Smooth muscle cell (in vitro differentiated cells): ENCODE results near the gene HEPACAM. TPM values are rescaled to one million over a fixed set of nuclear protein-coding genes. Genes with fewer than 3 reads are reported as not detected.

Experiments
- DNase-seq: peaks from one replicate; lab custom pipeline; 2025; ENCODE audit not compliant: unreplicated experiment; lab: John Stamatoyannopoulos, UW
- H2AFZ ChIP-seq: fragments of 200-600 bp; sonication (generic); 2 replicates; pipeline ENCODE4 v1.6.0; 2016; ENCODE audit warnings: antibody characterized with exemption, low read depth, mild to moderate bottlenecking
- H3F3A ChIP-seq: fragments of 200-600 bp; sonication (generic); 2 replicates; pipeline ENCODE4 v1.6.0; 2017; ENCODE audit warnings: antibody characterized with exemption, low read depth
- H3K27ac ChIP-seq: fragments of 200-600 bp; sonication (generic); 2 replicates; pipeline ENCODE4 v1.5.1; 2016; ENCODE audit warnings: low read depth, mild to moderate bottlenecking
- H3K27me3 ChIP-seq: fragments of 200-600 bp; sonication (generic); 2 replicates; pipeline ENCODE4 v1.6.1; 2016; ENCODE audit warnings: low read depth, mild to moderate bottlenecking
- H3K36me3 ChIP-seq: fragments of 200-600 bp; sonication (generic); 2 replicates; pipeline ENCODE4 v1.5.1; 2016; ENCODE audit warnings: low read depth
- H3K4me1 ChIP-seq: fragments of 200-600 bp; sonication (generic); 2 replicates; pipeline ENCODE4 v1.5.1; 2016; ENCODE audit warnings: low read depth
- H3K4me2 ChIP-seq: fragments of 200-600 bp; sonication (generic); 2 replicates; pipeline ENCODE4 v1.6.0; 2016; ENCODE audit warnings: mild to moderate bottlenecking
- H3K4me3 ChIP-seq: fragments of 200-600 bp; sonication (generic); 2 replicates; pipeline ENCODE4 v1.5.1; 2016; ENCODE audit warnings: mild to moderate bottlenecking
- H3K79me2 ChIP-seq: fragments of 200-600 bp; sonication (generic); 2 replicates; pipeline ENCODE4 v1.6.0; 2016; ENCODE audit warnings: low read depth, mild to moderate bottlenecking
- H3K9ac ChIP-seq: fragments of 200-600 bp; sonication (generic); 2 replicates; pipeline ENCODE4 v1.6.0; 2016; ENCODE audit warnings: low read depth
- H3K9me3 ChIP-seq: fragments of 200-600 bp; sonication (generic); replicated peaks from 2 replicates; pipeline ENCODE4 v1.5.1; 2016; ENCODE audit warnings: low read depth
- H4K20me1 ChIP-seq: fragments of 200-600 bp; sonication (generic); 2 replicates; pipeline ENCODE4 v1.6.0; 2016; ENCODE audit warnings: low read depth
- WGBS: methylation state at CpG from one replicate; pipeline ENCODE4 v1.1.7; 2016; ENCODE audit warnings: low lambda C conversion rate; 5-methylcytosine and 5-hydroxymethylcytosine counted together
- polyA plus RNA-seq: library from polyadenylated mRNA; unstranded; fragments of >200 nt; fragmentation: Nextera tagmentation; extraction: Ambion mirVana; gene quantifications from 2 replicates; pipeline ENCODE4 v1.2.1, GENCODE V29; 2016
- total RNA-seq: library from RNA; depleted of rRNA; stranded (reverse); fragments of >200 nt; gene quantifications from 2 replicates; pipeline ENCODE4 v1.2.3, GENCODE V29; 2014
- TF ChIP-seq, protein P1 (sequence below): fragments of 200-600 bp; sonication (generic); IDR thresholded peaks from 2 replicates; pipeline ENCODE4 v1.5.1; 2017; ENCODE audit warnings: borderline replicate concordance, mild to moderate bottlenecking, antibody characterized with exemption; ENCODE audit not compliant: insufficient read depth, poor library complexity, severe bottlenecking

HEPACAM gene
- total and polyA plus RNA-seq, 2 experiments from 2014 or later, result not detected

DNA sequence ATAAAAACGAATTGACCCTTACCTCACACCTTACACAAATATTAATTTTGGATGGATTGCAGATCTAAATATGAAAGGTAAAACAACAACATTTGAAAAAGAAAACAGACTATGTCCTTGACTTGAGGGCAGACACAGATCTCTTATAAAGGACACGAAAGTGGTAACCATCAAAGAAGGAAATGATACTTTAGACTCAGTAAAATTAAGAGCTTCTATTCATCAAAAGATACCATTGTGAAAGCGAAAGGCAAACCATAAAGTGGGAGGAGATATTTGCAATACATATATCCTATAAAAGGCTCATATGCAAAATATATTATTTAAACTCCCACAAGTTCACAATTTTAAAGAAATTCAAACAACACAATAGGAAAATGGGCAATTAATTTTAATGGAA lies 5.0 kb downstream of the HEPACAM start:
- Histone ChIP-seq H3K79me2 (no peaks in the 10 kb centered on the region), H2AFZ (no peak overlapping the region), H3K4me2 (no peak overlapping the region), H3K4me1 (peaks cover 17% of the 10 kb centered on the region), H3K4me3 (no peak overlapping the region), H4K20me1 (no peaks in the 10 kb centered on the region), H3K27ac (no peak overlapping the region), H3K36me3 (no peaks in the 10 kb centered on the region), H3K27me3 (peaks cover 5% of the 10 kb centered on the region), H3F3A (no peaks in the 10 kb centered on the region), H3K9me3 (no peaks in the 10 kb centered on the region), H3K9ac (no peak overlapping the region)
- no peak for DNase-seq
- 73% methylated on average over 3 of the region's 3 CpGs for WGBS
- TF ChIP-seq, protein P1, sequence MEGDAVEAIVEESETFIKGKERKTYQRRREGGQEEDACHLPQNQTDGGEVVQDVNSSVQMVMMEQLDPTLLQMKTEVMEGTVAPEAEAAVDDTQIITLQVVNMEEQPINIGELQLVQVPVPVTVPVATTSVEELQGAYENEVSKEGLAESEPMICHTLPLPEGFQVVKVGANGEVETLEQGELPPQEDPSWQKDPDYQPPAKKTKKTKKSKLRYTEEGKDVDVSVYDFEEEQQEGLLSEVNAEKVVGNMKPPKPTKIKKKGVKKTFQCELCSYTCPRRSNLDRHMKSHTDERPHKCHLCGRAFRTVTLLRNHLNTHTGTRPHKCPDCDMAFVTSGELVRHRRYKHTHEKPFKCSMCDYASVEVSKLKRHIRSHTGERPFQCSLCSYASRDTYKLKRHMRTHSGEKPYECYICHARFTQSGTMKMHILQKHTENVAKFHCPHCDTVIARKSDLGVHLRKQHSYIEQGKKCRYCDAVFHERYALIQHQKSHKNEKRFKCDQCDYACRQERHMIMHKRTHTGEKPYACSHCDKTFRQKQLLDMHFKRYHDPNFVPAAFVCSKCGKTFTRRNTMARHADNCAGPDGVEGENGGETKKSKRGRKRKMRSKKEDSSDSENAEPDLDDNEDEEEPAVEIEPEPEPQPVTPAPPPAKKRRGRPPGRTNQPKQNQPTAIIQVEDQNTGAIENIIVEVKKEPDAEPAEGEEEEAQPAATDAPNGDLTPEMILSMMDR, result no peak

DNA sequence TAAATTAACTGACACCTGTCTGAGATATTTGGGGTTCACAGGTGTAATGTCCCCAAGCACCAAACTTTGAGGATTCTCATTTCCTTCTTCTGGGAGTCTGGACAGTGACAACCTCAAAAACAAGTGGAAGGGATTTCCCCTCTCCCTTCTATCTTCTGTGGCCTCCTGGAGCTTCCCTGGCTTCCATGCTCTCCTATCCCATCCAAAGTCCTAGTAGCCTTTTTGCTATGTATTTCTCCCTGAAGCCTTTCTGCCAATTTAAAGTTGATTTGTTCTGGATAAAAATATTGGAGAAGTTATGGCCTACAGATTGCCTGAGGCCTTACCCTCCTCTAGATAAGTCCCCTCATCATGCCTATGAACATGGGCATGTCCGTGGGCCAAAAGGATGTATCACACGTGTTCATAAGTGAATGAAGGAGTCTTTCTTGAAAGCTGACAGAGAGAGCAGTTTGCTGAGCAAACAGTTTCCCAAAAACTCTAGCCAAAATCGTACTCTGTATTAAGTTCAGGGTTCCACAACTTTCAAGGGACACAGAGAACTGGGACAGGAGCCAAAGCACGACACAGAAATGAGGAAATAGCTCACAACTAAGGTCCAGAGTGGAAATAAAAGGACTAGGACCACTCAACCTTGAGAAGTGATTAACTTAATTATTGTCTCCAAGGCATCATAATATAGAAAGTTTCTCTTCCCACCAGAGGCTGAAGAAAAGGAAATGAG lies 6.7 kb downstream of the HEPACAM start:
- no peaks in the 10 kb centered on the region for H4K20me1 ChIP-seq
- no peaks in the 10 kb centered on the region for H3K36me3 ChIP-seq
- no peaks in the 10 kb centered on the region for H3K9me3 ChIP-seq
- TF ChIP-seq, protein P1, result no peak
- no peak overlapping the region for H2AFZ ChIP-seq
- no peak overlapping the region for H3K4me3 ChIP-seq
- no peak overlapping the region for H3K27ac ChIP-seq
- no peaks in the 10 kb centered on the region for H3K79me2 ChIP-seq
- H3K27me3 ChIP-seq, result peaks cover 3% of the 10 kb centered on the region
- H3K9ac ChIP-seq, result no peak overlapping the region
- H3K4me2 ChIP-seq, result no peak overlapping the region
- no peaks in the 10 kb centered on the region for H3F3A ChIP-seq
- no peak for DNase-seq
- WGBS, result 81% methylated on average over 4 of the region's 4 CpGs
- H3K4me1 ChIP-seq, result peaks cover 2% of the 10 kb centered on the region

DNA sequence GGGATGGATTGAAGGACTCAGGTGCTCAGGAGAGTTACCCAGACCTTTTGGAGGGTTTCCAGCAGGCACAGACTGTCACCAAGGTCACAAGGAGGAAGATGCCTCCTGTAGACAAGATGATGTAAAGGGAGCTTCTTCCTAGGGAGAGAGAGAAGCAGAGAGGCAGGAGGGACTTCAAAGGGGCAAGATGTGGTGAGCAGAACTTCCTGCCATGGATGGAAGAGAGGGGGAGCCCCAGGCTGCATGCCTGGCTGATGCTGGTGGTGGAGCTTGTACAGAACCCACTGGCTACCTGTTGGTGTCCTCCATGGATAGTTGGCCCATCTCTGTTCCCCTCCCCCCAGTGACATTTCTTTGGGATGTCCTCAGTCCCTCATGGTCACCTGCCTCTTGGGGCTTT lies 12.6 kb downstream of the HEPACAM start:
- H3K4me3 ChIP-seq, result no peak overlapping the region
- H3K79me2 ChIP-seq, result no peaks in the 10 kb centered on the region
- no peak overlapping the region for H3K9ac ChIP-seq
- no peak for DNase-seq
- peaks cover 4% of the 10 kb centered on the region for H3K4me1 ChIP-seq
- no peak overlapping the region for H3K27ac ChIP-seq
- H2AFZ ChIP-seq, result no peak overlapping the region
- no peaks in the 10 kb centered on the region for H3K9me3 ChIP-seq
- no peaks in the 10 kb centered on the region for H3F3A ChIP-seq
- peaks cover 3% of the 10 kb centered on the region for H3K27me3 ChIP-seq
- H3K4me2 ChIP-seq, result no peak overlapping the region
- TF ChIP-seq, protein P1, result no peak
- H3K36me3 ChIP-seq, result no peaks in the 10 kb centered on the region
- H4K20me1 ChIP-seq, result no peaks in the 10 kb centered on the region

DNA sequence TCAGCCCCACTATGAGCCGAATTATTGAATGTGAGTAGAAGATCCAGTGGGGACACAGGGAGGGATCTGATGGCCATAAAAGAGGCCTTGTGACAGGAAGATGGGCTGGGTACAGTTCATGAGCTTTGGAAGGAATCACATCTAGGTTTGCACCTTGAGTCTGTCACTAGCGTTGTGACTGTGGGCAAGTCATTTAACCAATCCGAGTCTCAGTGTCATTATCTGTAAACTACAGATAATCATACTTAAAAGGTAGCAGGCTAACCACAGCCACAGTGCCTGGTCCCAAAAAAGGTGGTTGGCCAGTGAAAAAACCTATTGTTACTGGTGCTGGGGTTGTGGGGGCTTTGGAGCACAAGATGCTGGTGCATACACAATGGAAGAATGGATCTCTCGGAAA lies 13.0 kb downstream of the HEPACAM start:
- Histone ChIP-seq H3K9me3 (no peaks in the 10 kb centered on the region), H3K27ac (no peak overlapping the region), H4K20me1 (no peaks in the 10 kb centered on the region), H3K4me1 (peaks cover 4% of the 10 kb centered on the region), H3K36me3 (no peaks in the 10 kb centered on the region), H3K4me2 (no peak overlapping the region), H3K27me3 (no peaks in the 10 kb centered on the region), H3K79me2 (no peaks in the 10 kb centered on the region), H3K9ac (no peak overlapping the region), H3K4me3 (no peak overlapping the region), H3F3A (no peaks in the 10 kb centered on the region), H2AFZ (no peak overlapping the region)
- WGBS, result 95% methylated on average over 4 of the region's 4 CpGs
- no peak for DNase-seq
- TF ChIP-seq, protein P1, result no peak
